T-helper 9 cell (primary cell): ENCODE results near the gene THSD8.
A peak's percentile ranks its signal among the peaks of the same experiment; 100 is the strongest.

Source experiments
- DNase-seq: peaks from one replicate; pipeline ENCODE4 v3.0.0-alpha.2; 2020
- total RNA-seq, 2 donors: gene quantifications; one replicate each; lab custom pipeline; 2026; lab: John Stamatoyannopoulos, UW

Gene THSD8
- 0 reads per million in 2 donors for total RNA-seq

DNA sequence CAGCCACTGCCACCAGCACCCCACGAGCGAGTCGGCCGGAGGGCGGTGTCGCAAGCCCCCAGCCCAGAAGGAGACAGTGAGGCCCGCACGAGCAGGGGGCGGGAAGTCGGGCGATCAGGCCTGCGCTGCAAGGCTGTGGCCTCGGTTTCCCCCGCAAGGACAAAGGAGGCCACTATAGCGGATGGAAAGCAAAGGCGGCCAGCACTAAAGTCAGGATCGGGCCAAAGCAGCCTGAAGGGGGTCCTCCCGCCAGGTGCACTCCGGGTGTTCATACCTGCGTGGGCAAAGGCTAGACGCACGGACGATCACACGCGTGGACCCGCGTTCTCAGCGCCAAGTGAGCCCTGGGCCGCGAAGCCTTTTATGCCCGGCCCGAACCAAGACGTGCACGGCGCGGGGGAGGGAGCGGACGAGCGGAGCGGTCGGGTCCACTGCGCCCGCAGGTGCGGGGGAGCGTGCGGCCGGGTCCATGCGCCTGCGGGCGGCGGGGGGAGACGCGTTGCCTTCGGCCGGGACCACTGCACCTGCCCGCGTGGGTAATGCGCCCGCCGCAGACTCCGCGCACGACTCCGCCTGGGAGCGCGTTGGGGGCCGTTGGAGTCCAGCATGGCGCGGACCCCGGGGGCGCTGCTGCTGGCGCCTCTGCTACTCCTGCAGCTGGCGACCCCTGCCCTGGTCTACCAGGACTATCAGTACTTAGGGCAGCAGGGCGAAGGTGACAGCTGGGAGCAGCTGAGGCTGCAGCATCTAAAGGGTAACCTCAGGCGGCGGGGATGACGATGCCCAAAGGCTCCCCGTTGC lies at the start of gene THSD8, which contains the start of gene PRDX2:
Gene THSD8 (plus strand): TSS at position 604 of the 801 bp plus-strand sequence. CDS start 3 bp downstream, at position 607.
Gene PRDX2 (minus strand): TSS at position 335 of the 801 bp plus-strand sequence. CDS start 539 bp downstream, outside the sequence.
- peak; percentile 56 for DNase-seq

DNA sequence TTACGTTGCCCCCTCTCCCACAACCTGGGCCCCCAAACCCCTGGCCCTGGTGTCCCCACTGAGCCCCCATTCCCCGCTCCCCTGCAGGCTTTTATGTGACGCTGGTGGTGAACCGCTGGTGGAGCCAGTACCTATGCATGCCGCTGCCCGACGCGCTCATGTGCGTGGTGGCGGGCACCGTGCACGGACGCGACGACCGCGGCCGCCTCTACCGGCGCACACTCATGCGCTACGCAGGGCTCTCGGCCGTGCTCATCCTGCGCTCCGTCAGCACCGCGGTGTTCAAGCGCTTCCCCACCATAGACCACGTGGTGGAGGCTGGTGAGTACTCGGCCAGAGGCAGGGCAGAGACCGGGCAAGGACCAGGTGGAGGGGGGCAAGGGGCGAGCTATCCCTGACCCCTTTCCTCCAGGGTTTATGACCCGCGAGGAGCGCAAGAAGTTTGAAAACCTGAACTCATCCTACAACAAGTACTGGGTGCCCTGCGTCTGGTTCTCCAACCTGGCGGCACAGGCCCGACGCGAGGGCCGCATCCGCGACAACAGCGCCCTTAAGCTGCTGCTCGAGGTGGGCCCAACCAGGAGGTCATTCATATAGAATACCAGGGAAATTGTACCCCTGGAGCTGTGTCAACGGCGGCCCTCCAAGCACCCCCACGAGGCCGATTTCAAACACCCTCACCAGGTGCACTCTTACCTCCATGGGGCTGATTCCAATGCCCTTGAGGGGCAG lies 47.2 kb upstream of the THSD8 start:
- no peak for DNase-seq

GRCh38 chr19:12756150-12756883 lies 45.6 kb upstream of the THSD8 start:
- no peak for DNase-seq

DNA sequence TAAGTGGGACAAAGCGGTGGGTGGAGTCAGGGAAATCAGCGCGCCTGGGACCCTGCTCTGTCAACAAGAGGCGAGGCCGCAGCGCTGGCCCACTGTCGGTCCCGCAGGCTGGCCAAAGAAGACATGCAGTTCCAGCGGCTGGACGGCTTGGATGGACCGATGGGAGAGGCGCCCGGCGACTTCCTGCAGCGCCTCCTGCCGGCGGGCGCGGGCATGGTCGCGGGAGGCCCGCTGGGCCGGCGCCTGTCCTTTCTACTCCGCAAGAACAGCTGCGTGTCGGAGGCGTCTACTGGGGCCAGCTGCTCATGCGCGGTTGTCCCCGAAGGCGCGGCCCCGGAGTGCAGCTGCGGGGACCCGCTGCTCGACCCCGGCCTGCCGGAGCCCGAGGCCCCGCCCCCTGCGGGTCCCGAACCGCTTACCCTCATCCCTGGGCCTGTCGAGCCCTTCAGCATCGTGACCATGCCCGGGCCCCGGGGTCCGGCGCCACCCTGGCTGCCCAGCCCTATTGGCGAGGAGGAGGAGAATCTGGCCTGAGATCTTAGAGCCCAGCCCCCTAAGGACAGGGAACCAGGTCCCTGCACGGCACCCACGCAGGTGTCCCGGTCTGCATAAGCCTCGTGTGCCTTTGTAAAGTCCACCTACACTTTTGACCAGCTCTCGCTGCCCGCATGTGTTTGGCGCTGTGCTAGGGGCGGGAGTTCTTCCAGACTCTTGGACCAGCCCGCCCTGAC lies 44.2 kb upstream of the THSD8 start:
- DNase-seq, result peak; percentile 60

- DNase-seq, result no peak
Measured at GRCh38 chr19:12759686-12760085, 42.2 kb upstream of the THSD8 start.

DNA sequence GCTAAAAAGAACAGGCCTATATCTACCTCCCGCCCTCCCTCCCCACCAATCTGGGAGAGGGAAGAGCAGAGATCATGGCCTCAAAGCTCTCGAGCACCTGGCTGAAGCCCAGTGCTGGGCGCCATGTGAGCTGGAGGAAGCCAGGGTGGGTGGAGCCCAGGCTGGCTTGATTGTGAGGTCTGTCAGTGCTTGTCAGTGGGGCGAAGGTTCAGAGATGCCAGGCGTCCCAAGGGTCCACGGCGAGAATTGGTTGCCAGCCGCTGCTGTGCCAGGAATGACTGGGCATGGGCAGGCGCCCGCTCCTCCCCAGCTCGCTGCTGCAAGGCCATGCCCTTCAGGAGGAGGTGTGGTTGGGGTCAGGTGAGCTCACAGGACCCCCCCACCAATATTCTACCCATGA lies 38.8 kb upstream of the THSD8 start:
- no peak for DNase-seq

DNA sequence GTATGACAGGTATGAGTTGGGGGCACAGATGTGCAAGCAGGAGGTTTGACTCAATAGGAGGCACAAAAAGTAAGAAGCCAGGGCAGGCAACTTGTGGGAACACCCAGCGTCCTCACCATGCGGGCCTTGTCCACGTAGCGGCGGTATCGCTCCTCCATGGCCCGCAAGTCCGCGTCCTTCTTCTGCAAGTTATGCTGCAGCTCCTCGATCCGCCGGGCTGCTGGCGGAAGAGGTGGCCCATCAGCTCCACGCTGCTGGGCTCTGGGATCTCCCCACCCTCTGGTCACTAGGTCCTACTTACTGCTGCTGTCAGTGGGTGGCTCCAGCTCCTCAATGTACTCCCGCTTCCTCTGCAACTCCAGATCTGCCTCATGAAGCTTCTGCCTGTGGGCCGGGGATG lies 37.2 kb upstream of the THSD8 start:
- no peak for DNase-seq

DNA sequence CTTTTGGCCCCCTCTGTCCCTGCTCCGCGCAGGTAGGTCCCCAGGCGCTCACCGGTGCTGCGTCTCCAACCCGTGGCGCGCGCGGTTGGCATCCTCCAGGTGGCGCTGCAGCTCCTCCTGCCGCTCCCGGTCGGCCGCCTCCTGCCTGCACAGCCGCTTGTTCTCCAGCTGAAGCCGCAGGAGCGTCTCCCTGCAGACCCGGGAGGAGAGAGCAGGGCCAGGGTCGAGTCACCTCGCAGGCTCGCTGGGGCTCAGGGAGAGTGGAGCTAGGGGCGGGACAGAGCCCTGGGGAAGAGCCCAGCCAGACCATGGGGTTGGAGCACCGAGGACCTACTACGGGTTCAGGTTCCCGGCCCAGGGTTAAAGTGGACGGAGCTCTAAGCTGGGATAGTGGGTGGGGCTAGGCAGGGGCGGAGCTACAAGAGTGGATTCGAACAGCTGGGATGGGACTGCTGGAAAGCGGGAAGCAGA lies 35.8 kb upstream of the THSD8 start:
- no peak for DNase-seq

- DNase-seq, result no peak
Measured at GRCh38 chr19:12767150-12767549, 34.7 kb upstream of the THSD8 start.

- DNase-seq, result no peak
Measured at GRCh38 chr19:12767666-12768065, 34.2 kb upstream of the THSD8 start.

GRCh38 chr19:12769689-12770088 lies 32.2 kb upstream of the THSD8 start:
- DNase-seq, result peak; percentile 51

- no peak for DNase-seq
Measured at GRCh38 chr19:12770922-12771321, 30.9 kb upstream of the THSD8 start.

DNA sequence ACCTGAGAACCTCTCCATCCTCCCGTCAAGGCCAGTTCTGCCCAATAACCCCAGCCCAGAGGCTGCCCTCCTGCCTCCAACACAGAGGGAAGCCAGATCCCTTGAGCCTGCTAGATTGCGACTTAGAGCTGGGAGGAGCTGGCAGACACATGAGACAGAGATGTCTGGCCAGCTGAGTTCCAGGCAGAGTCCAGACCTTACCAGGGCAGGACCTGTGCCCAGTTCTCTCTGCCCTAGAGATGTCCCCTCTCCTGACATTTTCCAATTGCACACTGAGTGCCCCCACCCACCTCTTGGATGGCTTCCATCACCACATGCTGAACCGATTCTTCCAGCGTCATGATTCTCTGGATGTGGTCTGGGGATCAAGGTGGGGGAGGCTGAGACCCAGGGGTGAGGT lies 29.5 kb upstream of the THSD8 start:
- no peak for DNase-seq

GRCh38 chr19:12773571-12773970 lies 28.3 kb upstream of the THSD8 start:
- no peak for DNase-seq

DNA sequence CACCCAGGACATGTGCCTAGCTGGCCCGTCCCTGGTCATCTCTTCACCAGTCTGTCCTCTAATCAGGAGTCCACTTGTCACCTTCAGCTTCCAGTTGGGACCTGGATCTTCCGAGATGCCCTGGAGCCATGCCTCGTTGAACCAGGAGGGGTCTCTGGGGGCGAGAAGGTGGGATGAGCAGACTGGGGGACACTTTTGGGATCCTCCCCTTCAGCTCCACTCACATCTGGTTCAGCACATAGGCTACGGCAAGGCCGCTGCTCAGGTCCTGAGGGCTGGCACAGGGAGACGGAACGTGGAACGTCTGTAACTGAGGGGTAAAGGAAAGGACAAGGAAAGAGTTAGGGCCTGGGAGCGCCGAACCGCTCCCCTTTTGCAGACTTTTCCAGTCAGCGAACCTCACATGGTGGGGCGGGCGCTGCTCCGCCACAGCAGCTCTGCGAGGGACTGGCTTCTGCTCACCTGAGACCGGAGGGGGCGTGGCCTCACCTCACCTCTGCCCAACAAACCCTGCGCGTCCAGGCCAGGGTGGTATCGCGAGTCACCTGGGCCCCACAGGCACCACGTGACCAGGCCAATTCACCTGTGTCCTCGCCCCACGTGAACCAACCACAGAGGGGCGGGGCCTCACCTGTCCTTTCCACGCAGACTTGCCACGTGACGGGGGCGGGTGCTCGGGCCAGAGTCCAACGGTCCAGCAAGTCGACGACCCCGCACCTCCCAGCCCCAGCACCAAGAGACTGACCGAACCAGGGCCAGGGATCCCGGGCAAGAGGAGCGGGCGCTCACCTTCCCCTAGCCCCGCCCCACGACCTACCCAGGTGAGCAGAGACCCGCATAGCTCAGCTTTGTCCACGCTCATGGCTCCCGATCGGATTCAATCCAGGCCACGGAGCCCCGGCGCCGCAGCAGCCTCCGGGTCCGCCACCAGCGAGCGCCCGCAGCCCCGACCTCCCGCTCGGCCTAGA lies 27.0 kb upstream of the THSD8 start, which contains the start of gene HOOK2:
Gene HOOK2 (minus strand): TSS at position 965 of the 968 bp plus-strand sequence. CDS start 103 bp downstream, at position 862.
- DNase-seq, result no peak

GRCh38 chr19:12777217-12778016 lies 24.5 kb upstream of the THSD8 start:
- peak; percentile 78 for DNase-seq

- no peak for DNase-seq
Measured at GRCh38 chr19:12778017-12778904, 23.6 kb upstream of the THSD8 start.

GRCh38 chr19:12778905-12779161 lies 23.0 kb upstream of the THSD8 start:
- no peak for DNase-seq
